Measurements from ENCODE around the gene GNAL.

- TF ChIP-seq OSR1 (CRISPR knock-in tag; IDR thresholded peaks at IDR 0.05) (no peak), CREB5 (CRISPR knock-in tag; IDR thresholded peaks at IDR 0.05; ENCODE audit: low read depth) (no peak), CSDC2 (CRISPR knock-in tag; IDR thresholded peaks at IDR 0.05) (no peak), PATZ1 (CRISPR knock-in tag; IDR thresholded peaks at IDR 0.05; ENCODE audit: borderline replicate concordance) (no peak), TCF4 (CRISPR knock-in tag; IDR thresholded peaks at IDR 0.05; ENCODE audit: borderline replicate concordance) (no peak), RARB (CRISPR knock-in tag; IDR thresholded peaks at IDR 0.05) (no peak), ZFP3 (CRISPR knock-in tag; IDR thresholded peaks at IDR 0.05) (no peak)
Measured at GRCh38 chr18:11840493-11840892, 151.4 kb downstream of the GNAL start.
